CD8-positive, alpha-beta memory T cell (primary cell): ENCODE data around the gene NYAP2. TPM values are rescaled to one million over a fixed set of nuclear protein-coding genes. Genes with fewer than 3 reads are reported as not detected.

Source experiments
- CTCF ChIA-PET: fragments of 350-600 bp; sonication (Branson Sonifier 250); formaldehyde crosslinking; loops from one replicate; lab custom pipeline; 2021; ENCODE audit warnings: antibody characterized with exemption; lab: Charles Lee
- POLR2A ChIA-PET: fragments of 350-600 bp; sonication (Branson Sonifier 250); formaldehyde crosslinking; loops from one replicate; lab custom pipeline; 2021; ENCODE audit warnings: antibody characterized with exemption; lab: Charles Lee
- DNase-seq, 5 donors: peaks; one replicate each; pipeline versions ENCODE4 v3.0.0 to v3.0.0-alpha.2; 2020 to 2022; ENCODE audit warnings: mixed read lengths in 1 of 5
- H3K27ac ChIP-seq: one replicate; pipeline ENCODE4 v1.7.0; 2013; ENCODE audit warnings: low read depth, mild to moderate bottlenecking, low read length, moderate library complexity
- H3K27me3 ChIP-seq: 2 replicates; pipeline ENCODE4 v1.7.0; 2013; ENCODE audit warnings: low read length, mild to moderate bottlenecking; ENCODE audit not compliant: insufficient read depth, poor library complexity, severe bottlenecking
- H3K36me3 ChIP-seq: 2 replicates; pipeline ENCODE4 v1.7.0; 2013; ENCODE audit warnings: mild to moderate bottlenecking, low read length, moderate library complexity; ENCODE audit not compliant: insufficient read depth
- H3K4me1 ChIP-seq: 2 replicates; pipeline ENCODE4 v1.7.0; 2013; ENCODE audit warnings: mild to moderate bottlenecking, low read length, moderate library complexity; ENCODE audit not compliant: insufficient read depth
- H3K4me3 ChIP-seq: 2 replicates; pipeline ENCODE4 v1.7.0; 2013; ENCODE audit warnings: mild to moderate bottlenecking, low read length
- H3K9me3 ChIP-seq: 2 replicates; pipeline ENCODE4 v1.7.0; 2013; ENCODE audit warnings: mild to moderate bottlenecking, low read length
- H3K27ac Mint-ChIP-seq, 8 donors: one replicate each; pipeline ENCODE4 v1.8.0; 2020 to 2021; ENCODE audit warnings: mixed read lengths in 8 of 8, mild to moderate bottlenecking in 6 of 8, inconsistent platforms in 3 of 8, moderate library complexity in 3 of 8
- H3K27me3 Mint-ChIP-seq, 2 donors: one replicate each; pipeline ENCODE4 v1.8.0; 2020 to 2021; ENCODE audit warnings: mixed read lengths in 2 of 2, mild to moderate bottlenecking in 1 of 2, moderate library complexity in 1 of 2
- H3K36me3 Mint-ChIP-seq, 3 donors: one replicate each; pipeline ENCODE4 v1.8.0; 2020 to 2021; ENCODE audit warnings: mixed read lengths in 3 of 3, inconsistent platforms in 1 of 3, mild to moderate bottlenecking in 1 of 3
- H3K4me1 Mint-ChIP-seq, 3 donors: one replicate each; pipeline ENCODE4 v1.8.0; 2020 to 2021; ENCODE audit warnings: mixed read lengths in 3 of 3, inconsistent platforms in 1 of 3, mild to moderate bottlenecking in 1 of 3
- H3K4me3 Mint-ChIP-seq, 7 donors: one replicate each; pipeline ENCODE4 v1.8.0; 2020 to 2021; ENCODE audit warnings: mixed read lengths in 7 of 7, mild to moderate bottlenecking in 6 of 7, moderate library complexity in 4 of 7, inconsistent platforms in 2 of 7
- H3K9me3 Mint-ChIP-seq, 5 donors: one replicate each; pipeline ENCODE4 v1.8.0; 2020 to 2022; ENCODE audit warnings: mixed read lengths in 5 of 5, mild to moderate bottlenecking in 3 of 5, moderate library complexity in 2 of 5, inconsistent platforms in 1 of 5
- polyA plus RNA-seq: library from polyadenylated mRNA; unstranded; fragments of 300-500 nt; fragmentation: Illumina TruSeq; gene quantifications from one replicate; pipeline ENCODE4 v1.2.3, GENCODE V29; 2021
- total RNA-seq, 2 experiments: library from RNA; stranded (reverse); gene quantifications; one replicate each; pipeline ENCODE4 v1.2.3, GENCODE V29; 2021

The NYAP2 gene
- total and polyA plus RNA-seq, 3 experiments from 2014 or later, result not detected

DNA sequence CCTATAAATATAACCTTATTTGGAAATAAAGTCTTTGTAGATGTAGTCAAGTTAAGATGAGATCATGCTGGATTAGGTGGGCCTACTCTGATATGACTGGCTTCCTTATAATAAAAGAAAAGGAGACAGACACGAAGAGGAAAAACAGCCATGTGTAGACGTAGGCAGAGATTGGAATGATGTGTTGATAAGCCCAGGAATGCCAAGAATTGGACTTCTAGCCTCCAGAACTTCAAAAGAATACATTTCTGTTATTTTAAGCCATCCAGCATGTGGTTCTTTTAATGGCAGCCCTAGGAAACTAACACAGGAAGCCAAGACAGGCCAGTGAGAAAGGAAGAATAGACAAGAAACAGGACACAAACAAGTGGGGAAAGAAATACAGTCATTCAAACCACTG is 68.6 kb downstream of the NYAP2 start:
- peaks cover 16 to 21% (median 17%) of the 10 kb centered on the region in 3 donors for H3K4me1 Mint-ChIP-seq
- peaks cover 0 to 1% of the 10 kb centered on the region in 2 donors for H3K27me3 Mint-ChIP-seq
- H3K4me3 Mint-ChIP-seq, result no peak overlapping the region
- POLR2A ChIA-PET, result no interaction called here
- peaks cover 0 to 5% (median 2%) of the 10 kb centered on the region in 3 donors for H3K36me3 Mint-ChIP-seq
- Histone ChIP-seq H3K27me3 (no peaks in the 10 kb centered on the region), H3K9me3 (no peaks in the 10 kb centered on the region), H3K4me1 (peaks cover 11% of the 10 kb centered on the region), H3K36me3 (no peaks in the 10 kb centered on the region), H3K27ac (no peak overlapping the region), H3K4me3 (no peak overlapping the region)
- no peak for DNase-seq
- H3K27ac Mint-ChIP-seq, result no peak overlapping the region
- peaks cover 0 to 3% (median 0%) of the 10 kb centered on the region in 5 donors for H3K9me3 Mint-ChIP-seq
- CTCF ChIA-PET, result no interaction called here

DNA sequence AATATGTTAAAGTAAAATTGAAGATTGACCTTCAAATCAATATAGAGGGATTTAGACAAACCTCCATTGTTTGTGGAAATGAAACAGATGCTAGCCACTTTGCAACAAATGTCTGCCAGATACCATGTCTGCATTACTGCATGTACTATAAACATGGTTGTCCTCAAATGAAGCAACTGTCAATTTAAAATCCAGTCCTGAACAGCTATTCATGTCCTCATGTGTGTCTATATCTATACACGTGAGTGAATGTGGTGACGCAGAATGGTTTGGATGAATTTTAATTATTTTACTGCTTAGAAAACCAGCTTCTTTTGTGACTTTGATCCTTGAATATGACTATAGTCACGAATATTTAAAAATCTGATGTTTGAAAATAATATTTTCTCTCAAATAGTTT is 71.5 kb downstream of the NYAP2 start:
- no peaks in the 10 kb centered on the region for H3K4me1 Mint-ChIP-seq
- Histone ChIP-seq H3K9me3 (no peaks in the 10 kb centered on the region), H3K4me3 (no peak overlapping the region), H3K27ac (no peak overlapping the region), H3K36me3 (no peaks in the 10 kb centered on the region), H3K4me1 (no peaks in the 10 kb centered on the region), H3K27me3 (no peaks in the 10 kb centered on the region)
- DNase-seq, result no peak
- no peak overlapping the region for H3K27ac Mint-ChIP-seq
- ChIA-PET POLR2A (no interaction called here), CTCF (no interaction called here)
- H3K4me3 Mint-ChIP-seq, result no peak overlapping the region
- H3K27me3 Mint-ChIP-seq, result peaks cover 1 to 6% of the 10 kb centered on the region in 2 donors
- H3K9me3 Mint-ChIP-seq, result peaks cover 0 to 3% (median 0%) of the 10 kb centered on the region in 5 donors
- peaks cover 0 to 5% (median 0%) of the 10 kb centered on the region in 3 donors for H3K36me3 Mint-ChIP-seq

DNA sequence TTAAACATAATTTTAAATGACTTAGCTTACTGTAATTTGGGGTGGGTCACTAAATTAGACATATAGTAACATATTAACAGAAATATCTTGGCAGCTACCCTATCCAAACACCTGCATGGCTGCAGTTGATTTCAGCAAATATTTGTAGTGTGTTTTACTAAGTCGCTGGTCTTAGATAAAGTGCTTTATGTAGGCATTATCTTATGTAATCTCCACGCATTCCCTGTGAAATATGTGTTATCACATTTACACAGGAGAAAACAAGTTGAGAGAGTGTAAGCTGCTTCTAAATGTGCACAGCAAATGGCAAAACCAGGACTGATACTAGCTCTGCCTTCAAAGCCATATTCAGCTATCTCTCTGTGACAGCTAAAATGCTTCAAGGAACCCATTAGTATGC is 72.0 kb downstream of the NYAP2 start:
- Histone ChIP-seq H3K9me3 (no peaks in the 10 kb centered on the region), H3K4me3 (no peak overlapping the region), H3K27me3 (no peaks in the 10 kb centered on the region), H3K4me1 (no peaks in the 10 kb centered on the region), H3K36me3 (no peaks in the 10 kb centered on the region), H3K27ac (no peak overlapping the region)
- CTCF ChIA-PET, result no interaction called here
- peaks cover 1 to 8% of the 10 kb centered on the region in 2 donors for H3K27me3 Mint-ChIP-seq
- H3K9me3 Mint-ChIP-seq, result peaks cover 0 to 3% (median 0%) of the 10 kb centered on the region in 5 donors
- no peak for DNase-seq
- POLR2A ChIA-PET, result no interaction called here
- H3K4me3 Mint-ChIP-seq, result no peak overlapping the region
- peaks cover 0 to 5% (median 0%) of the 10 kb centered on the region in 3 donors for H3K36me3 Mint-ChIP-seq
- H3K27ac Mint-ChIP-seq, result no peak overlapping the region
- no peaks in the 10 kb centered on the region for H3K4me1 Mint-ChIP-seq

DNA sequence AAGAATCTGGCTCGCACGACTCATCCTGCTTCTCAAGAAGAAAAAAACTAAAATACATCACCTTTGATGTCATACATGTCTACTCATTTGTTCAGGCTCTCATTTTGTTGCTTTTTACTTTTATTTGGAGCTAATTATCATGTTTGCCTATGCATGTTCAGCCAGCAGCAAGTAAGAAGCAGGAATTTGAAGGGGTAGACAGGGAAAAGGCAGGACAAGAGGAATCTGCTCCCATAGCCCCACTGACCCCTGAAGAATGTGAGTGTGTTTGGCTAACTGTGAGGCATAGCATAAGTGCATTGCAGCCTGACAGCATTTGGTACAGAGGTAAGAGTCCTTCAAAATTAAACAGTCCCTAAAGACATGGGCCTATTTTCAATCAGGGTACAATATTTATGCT is 72.7 kb downstream of the NYAP2 start:
- DNase-seq, result no peak
- no peak overlapping the region for H3K4me3 ChIP-seq
- no peaks in the 10 kb centered on the region for H3K36me3 ChIP-seq
- ChIA-PET CTCF (no interaction called here), POLR2A (no interaction called here)
- no peak overlapping the region for H3K27ac Mint-ChIP-seq
- peaks cover 2 to 9% of the 10 kb centered on the region in 2 donors for H3K27me3 Mint-ChIP-seq
- no peak overlapping the region for H3K27ac ChIP-seq
- no peaks in the 10 kb centered on the region for H3K9me3 ChIP-seq
- H3K27me3 ChIP-seq, result no peaks in the 10 kb centered on the region
- no peak overlapping the region for H3K4me3 Mint-ChIP-seq
- no peaks in the 10 kb centered on the region for H3K4me1 Mint-ChIP-seq
- peaks cover 0 to 3% (median 0%) of the 10 kb centered on the region in 5 donors for H3K9me3 Mint-ChIP-seq
- peaks cover 0 to 5% (median 0%) of the 10 kb centered on the region in 3 donors for H3K36me3 Mint-ChIP-seq
- no peaks in the 10 kb centered on the region for H3K4me1 ChIP-seq

DNA sequence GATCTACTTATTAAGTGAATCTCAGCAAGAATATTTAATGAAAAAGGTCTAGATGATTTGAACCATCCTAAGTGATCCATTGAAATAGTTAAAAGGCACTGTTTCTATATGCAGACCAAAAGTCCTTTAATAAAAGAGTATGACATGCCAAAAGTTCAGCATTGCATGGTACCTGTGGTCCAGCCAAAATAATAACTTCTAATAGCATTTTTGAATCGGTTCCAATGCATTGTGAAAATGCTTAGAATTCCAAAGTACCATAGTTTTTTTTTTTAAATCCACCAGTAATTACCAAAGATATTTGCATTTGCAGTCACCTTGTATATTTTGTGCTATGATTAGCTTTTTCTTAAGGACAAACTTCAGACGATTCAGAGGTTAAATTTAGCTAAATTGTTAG is 79.9 kb downstream of the NYAP2 start:
- Histone ChIP-seq H3K4me3 (no peak overlapping the region), H3K27ac (no peak overlapping the region), H3K4me1 (no peaks in the 10 kb centered on the region), H3K27me3 (no peaks in the 10 kb centered on the region), H3K9me3 (no peaks in the 10 kb centered on the region), H3K36me3 (no peaks in the 10 kb centered on the region)
- Mint-ChIP-seq H3K9me3 (peaks cover 0 to under 1% (median 0%) of the 10 kb centered on the region in 5 donors), H3K27ac (no peak overlapping the region), H3K4me3 (no peak overlapping the region), H3K4me1 (no peaks in the 10 kb centered on the region), H3K27me3 (peaks cover 8 to 35% of the 10 kb centered on the region in 2 donors), H3K36me3 (no peaks in the 10 kb centered on the region)
- CTCF ChIA-PET, result no interaction called here
- DNase-seq, result no peak
- POLR2A ChIA-PET, result no interaction called here

DNA sequence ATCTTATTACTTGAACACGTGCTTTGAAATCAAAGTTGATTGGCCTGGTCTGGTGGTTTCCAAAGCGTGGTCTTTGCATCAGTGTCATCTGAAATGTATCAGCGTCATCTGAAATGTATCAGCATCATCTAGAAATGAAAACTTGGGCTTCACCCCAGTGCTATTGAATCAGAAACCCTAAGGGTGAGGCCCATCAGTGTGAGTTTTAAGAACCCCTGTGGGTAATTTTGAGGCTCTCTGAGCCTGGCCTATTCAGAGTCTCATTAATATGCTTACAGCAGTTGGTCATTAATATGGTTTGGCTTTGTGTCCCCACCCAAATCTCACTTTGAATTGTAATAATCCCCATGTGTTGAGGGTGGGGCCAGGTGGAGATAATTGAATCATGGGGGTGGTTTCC is 85.2 kb downstream of the NYAP2 start:
- Histone ChIP-seq H3K36me3 (no peaks in the 10 kb centered on the region), H3K4me3 (no peak overlapping the region), H3K27ac (no peak overlapping the region), H3K27me3 (no peaks in the 10 kb centered on the region), H3K4me1 (no peaks in the 10 kb centered on the region), H3K9me3 (no peaks in the 10 kb centered on the region)
- CTCF ChIA-PET, result no interaction called here
- Mint-ChIP-seq H3K9me3 (no peaks in the 10 kb centered on the region), H3K27me3 (peaks cover 7 to 14% of the 10 kb centered on the region in 2 donors), H3K4me3 (no peak overlapping the region), H3K27ac (no peak overlapping the region), H3K4me1 (no peaks in the 10 kb centered on the region), H3K36me3 (no peaks in the 10 kb centered on the region)
- POLR2A ChIA-PET, result no interaction called here
- no peak for DNase-seq

DNA sequence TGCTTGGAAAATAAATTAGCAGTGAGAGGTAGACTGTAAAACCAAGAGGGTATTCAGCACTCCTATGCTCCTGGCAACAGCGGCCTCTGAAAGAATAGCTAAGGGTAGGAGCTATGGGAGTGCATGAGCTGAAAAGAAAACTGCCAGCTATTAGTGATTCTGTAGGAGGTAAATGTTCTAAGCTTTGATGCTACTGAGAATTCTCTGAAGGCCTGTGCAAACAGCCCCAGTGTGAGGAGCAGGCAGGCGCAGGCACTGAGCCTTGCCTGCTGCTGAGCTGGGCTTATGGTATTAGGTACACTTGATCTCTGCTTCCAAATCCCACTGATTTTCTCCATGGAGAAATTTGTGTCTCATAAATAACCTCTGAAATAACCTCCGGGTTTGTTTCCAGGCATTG is 86.7 kb downstream of the NYAP2 start:
- ChIA-PET CTCF (no interaction called here), POLR2A (no interaction called here)
- Histone ChIP-seq H3K36me3 (no peaks in the 10 kb centered on the region), H3K9me3 (no peaks in the 10 kb centered on the region), H3K27ac (no peak overlapping the region), H3K27me3 (no peaks in the 10 kb centered on the region), H3K4me1 (no peaks in the 10 kb centered on the region), H3K4me3 (no peak overlapping the region)
- Mint-ChIP-seq H3K4me1 (no peaks in the 10 kb centered on the region), H3K9me3 (no peaks in the 10 kb centered on the region), H3K27ac (no peak overlapping the region), H3K36me3 (no peaks in the 10 kb centered on the region), H3K27me3 (peaks cover 5 to 8% of the 10 kb centered on the region in 2 donors), H3K4me3 (peak overlapping the region in 1 of 7 donors; percentile 27)
- DNase-seq, result no peak

DNA sequence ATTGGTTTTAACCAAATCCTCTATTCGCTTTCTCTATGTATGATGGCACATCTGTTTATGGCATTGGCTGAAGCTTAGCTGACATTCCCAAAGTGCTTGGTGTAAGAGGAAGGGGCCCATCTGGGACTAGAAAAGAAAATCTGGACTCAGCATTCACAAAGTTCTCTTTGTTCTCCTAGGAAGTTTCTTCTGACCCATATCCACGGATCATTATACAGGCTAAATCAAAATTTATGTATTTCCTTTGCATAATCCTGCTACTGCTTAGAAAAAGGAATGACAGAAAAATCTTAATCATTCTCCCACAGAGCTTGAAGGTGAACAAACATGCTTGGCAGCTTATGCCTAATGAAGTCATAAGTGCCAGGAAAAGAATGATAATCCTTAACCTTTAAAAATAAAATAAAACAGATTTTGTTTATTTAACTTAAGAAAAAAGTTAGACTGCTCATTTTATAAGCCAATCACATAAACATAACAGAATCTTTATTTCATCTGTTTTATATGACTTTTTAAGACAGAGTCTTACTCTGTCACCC is 88.4 kb downstream of the NYAP2 start:
- DNase-seq, result no peak
- H3K9me3 Mint-ChIP-seq, result no peaks in the 10 kb centered on the region

More for the DNA sequence above, 88.4 kb downstream of the NYAP2 start:
- Histone ChIP-seq H3K9me3 (no peaks in the 10 kb centered on the region), H3K4me3 (no peak overlapping the region), H3K36me3 (no peaks in the 10 kb centered on the region), H3K27me3 (no peaks in the 10 kb centered on the region), H3K4me1 (no peaks in the 10 kb centered on the region), H3K27ac (no peak overlapping the region)
- no peaks in the 10 kb centered on the region for H3K36me3 Mint-ChIP-seq
- peaks cover 5 to 8% of the 10 kb centered on the region in 2 donors for H3K27me3 Mint-ChIP-seq
- CTCF ChIA-PET, result no interaction called here
- no peak overlapping the region for H3K4me3 Mint-ChIP-seq
- H3K27ac Mint-ChIP-seq, result no peak overlapping the region
- POLR2A ChIA-PET, result no interaction called here
- H3K4me1 Mint-ChIP-seq, result no peaks in the 10 kb centered on the region
